Naive thymus-derived CD4-positive, alpha-beta T cell (primary cell): Measurements from ENCODE around the gene SBK1. TPM values are rescaled to one million over a fixed set of nuclear protein-coding genes. Genes with fewer than 3 reads are reported as not detected.
"Not testable (repeated sequence)": the region's sequence is repeated elsewhere in the genome, so short reads cannot be mapped to it uniquely, and the experiment has no call there.

ENCODE experiments used
- ATAC-seq: fragments of 150-1000 bp; cut with Tn5 transposase; 2 replicates; pipeline ENCODE4 v1.10.0; 2021; ENCODE audit warnings: mild to moderate bottlenecking, moderate library complexity
- CTCF ChIA-PET: fragments of 350-600 bp; sonication (Branson Sonifier 250); formaldehyde crosslinking; loops from one replicate; lab custom pipeline; 2021; ENCODE audit warnings: antibody characterized with exemption; lab: Charles Lee
- POLR2A ChIA-PET: fragments of 350-600 bp; sonication (Branson Sonifier 250); formaldehyde crosslinking; loops from one replicate; lab custom pipeline; 2021; ENCODE audit warnings: antibody characterized with exemption, inconsistent platforms; lab: Charles Lee
- DNase-seq, 9 donors: peaks; one replicate each; pipeline versions ENCODE4 v3.0.0 to v3.0.0-alpha.2; 2020 to 2022; ENCODE audit warnings: mixed read lengths in 1 of 9
- H3K27ac ChIP-seq: one replicate; pipeline ENCODE4 v1.7.0; 2013; ENCODE audit warnings: mild to moderate bottlenecking, low read depth, low read length, moderate library complexity
- H3K27me3 ChIP-seq, 2 donors: one replicate each; pipeline ENCODE4 v1.7.0; 2013; ENCODE audit warnings: low read length in 2 of 2, mild to moderate bottlenecking in 2 of 2, moderate library complexity in 2 of 2; ENCODE audit not compliant: control insufficient read depth in 2 of 2, insufficient read depth in 2 of 2
- H3K36me3 ChIP-seq, 3 experiments: 1 replicate in 2 of 3; 2 replicates in 1 of 3; pipeline ENCODE4 v1.7.0; 2013; ENCODE audit warnings: low read length in 3 of 3, mild to moderate bottlenecking in 3 of 3, moderate library complexity in 1 of 3; ENCODE audit not compliant: insufficient read depth in 3 of 3, control insufficient read depth in 2 of 3
- H3K4me1 ChIP-seq, 2 donors: one replicate each; pipeline ENCODE4 v1.7.0; 2013; ENCODE audit warnings: low read length in 2 of 2, mild to moderate bottlenecking in 2 of 2, moderate library complexity in 1 of 2; ENCODE audit not compliant: control insufficient read depth in 2 of 2, insufficient read depth in 2 of 2
- H3K4me3 ChIP-seq: 2 replicates; pipeline ENCODE4 v1.7.0; 2013; ENCODE audit warnings: mild to moderate bottlenecking, low read length
- H3K9me3 ChIP-seq, 3 experiments: 1 replicate in 2 of 3; 2 replicates in 1 of 3; pipeline ENCODE4 v1.7.0; 2013; ENCODE audit warnings: low read length in 3 of 3; ENCODE audit not compliant: control insufficient read depth in 2 of 3
- H3K27ac Mint-ChIP-seq, 9 donors: one replicate each; pipeline ENCODE4 v1.8.0; 2020 to 2022; ENCODE audit warnings: mixed read lengths in 9 of 9, mild to moderate bottlenecking in 8 of 9, moderate library complexity in 5 of 9, inconsistent platforms in 2 of 9
- H3K27me3 Mint-ChIP-seq, 5 donors: one replicate each; pipeline ENCODE4 v1.8.0; 2021 to 2022; ENCODE audit warnings: mixed read lengths in 5 of 5, mild to moderate bottlenecking in 1 of 5
- H3K36me3 Mint-ChIP-seq, 5 donors: one replicate each; pipeline ENCODE4 v1.8.0; 2020 to 2022; ENCODE audit warnings: mixed read lengths in 5 of 5, mild to moderate bottlenecking in 3 of 5, inconsistent platforms in 1 of 5
- H3K4me1 Mint-ChIP-seq, 7 donors: one replicate each; pipeline ENCODE4 v1.8.0; 2020 to 2022; ENCODE audit warnings: mixed read lengths in 7 of 7, mild to moderate bottlenecking in 3 of 7, inconsistent platforms in 1 of 7
- H3K4me3 Mint-ChIP-seq, 10 donors: one replicate each; pipeline ENCODE4 v1.8.0; 2020 to 2022; ENCODE audit warnings: mild to moderate bottlenecking in 10 of 10, mixed read lengths in 10 of 10, moderate library complexity in 6 of 10, inconsistent platforms in 2 of 10
- H3K9me3 Mint-ChIP-seq, 11 donors: one replicate each; pipeline ENCODE4 v1.8.0; 2020 to 2022; ENCODE audit warnings: mixed read lengths in 11 of 11, mild to moderate bottlenecking in 4 of 11, inconsistent platforms in 1 of 11, moderate library complexity in 1 of 11
- intact Hi-C, 2 donors: fragments of 100-400 bp; cut with micrococcal nuclease; formaldehyde crosslinking; loops; one replicate each; pipeline ENCODE4 v1.15.1; 2023
- polyA plus RNA-seq, 2 donors: library from polyadenylated mRNA; unstranded; fragments of 300-500 nt; fragmentation: Illumina TruSeq; gene quantifications; one replicate each; pipeline ENCODE4 v1.2.3, GENCODE V29; 2021
- total RNA-seq, 6 experiments: library from RNA in 5 of 6; stranded (reverse) in 5 of 6; gene quantifications; 1 replicate in 5 of 6; 2 replicates in 1 of 6; pipeline ENCODE4 v1.2.3 and lab custom pipeline; 2021 to 2026

SBK1 gene
- total and polyA plus RNA-seq, 7 experiments from 2014 or later = 4.2 to 19.9 (median 16.5) TPM

DNA sequence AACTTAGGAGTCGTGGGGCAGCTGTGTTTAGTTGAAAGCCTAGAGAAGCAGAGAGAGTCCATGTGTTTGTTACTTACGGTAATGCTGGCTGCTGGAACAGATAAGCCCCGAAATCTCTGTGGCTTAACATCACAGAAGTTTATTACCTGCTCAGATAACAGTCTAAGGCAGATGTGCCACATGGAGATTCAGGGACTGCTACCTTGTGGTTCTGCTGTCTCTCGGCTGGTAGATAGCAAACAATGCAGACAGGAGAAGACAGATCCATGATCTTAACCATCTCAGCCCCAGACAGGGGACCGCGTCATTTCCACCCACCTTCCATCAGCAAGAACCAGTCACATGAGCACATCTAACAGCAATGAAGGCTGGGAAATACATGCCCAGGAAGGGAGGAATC lies 40.3 kb downstream of the SBK1 start:
- H3K4me3 ChIP-seq, H3K36me3 ChIP-seq, H3K4me1 Mint-ChIP-seq, H3K9me3 ChIP-seq, H3K4me3 Mint-ChIP-seq, H3K4me1 ChIP-seq, intact Hi-C loops, DNase-seq, CTCF ChIA-PET, H3K27me3 Mint-ChIP-seq, H3K9me3 Mint-ChIP-seq, H3K36me3 Mint-ChIP-seq, H3K27ac Mint-ChIP-seq, ATAC-seq, H3K27ac ChIP-seq, POLR2A ChIA-PET, H3K27me3 ChIP-seq: not testable (repeated sequence)

DNA sequence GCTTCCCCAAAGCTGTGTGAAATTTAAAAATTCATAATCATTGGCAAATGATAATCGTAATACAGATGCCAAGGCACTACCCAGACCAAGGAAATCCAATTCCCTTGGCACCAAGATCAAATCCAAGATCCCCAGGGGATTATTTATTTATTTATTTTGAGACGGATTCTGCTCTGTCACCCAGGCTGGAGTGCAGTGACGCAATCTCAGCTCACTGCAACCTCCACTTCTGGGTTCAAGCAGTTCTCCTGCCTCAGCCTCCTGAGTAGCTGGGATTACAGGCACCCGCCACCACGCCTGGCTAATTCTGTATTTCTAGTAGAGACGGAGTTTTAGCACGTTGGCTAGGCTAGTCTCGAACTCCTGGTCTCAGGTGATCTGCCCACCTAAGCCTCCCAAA lies 43.4 kb downstream of the SBK1 start:
- H3K36me3 Mint-ChIP-seq, H3K27ac ChIP-seq, H3K4me3 Mint-ChIP-seq, H3K4me1 ChIP-seq, intact Hi-C loops, H3K27me3 ChIP-seq, H3K36me3 ChIP-seq, H3K9me3 Mint-ChIP-seq, H3K27me3 Mint-ChIP-seq, H3K27ac Mint-ChIP-seq, DNase-seq, H3K4me3 ChIP-seq, H3K9me3 ChIP-seq, CTCF ChIA-PET, POLR2A ChIA-PET, ATAC-seq, H3K4me1 Mint-ChIP-seq: not testable (repeated sequence)

DNA sequence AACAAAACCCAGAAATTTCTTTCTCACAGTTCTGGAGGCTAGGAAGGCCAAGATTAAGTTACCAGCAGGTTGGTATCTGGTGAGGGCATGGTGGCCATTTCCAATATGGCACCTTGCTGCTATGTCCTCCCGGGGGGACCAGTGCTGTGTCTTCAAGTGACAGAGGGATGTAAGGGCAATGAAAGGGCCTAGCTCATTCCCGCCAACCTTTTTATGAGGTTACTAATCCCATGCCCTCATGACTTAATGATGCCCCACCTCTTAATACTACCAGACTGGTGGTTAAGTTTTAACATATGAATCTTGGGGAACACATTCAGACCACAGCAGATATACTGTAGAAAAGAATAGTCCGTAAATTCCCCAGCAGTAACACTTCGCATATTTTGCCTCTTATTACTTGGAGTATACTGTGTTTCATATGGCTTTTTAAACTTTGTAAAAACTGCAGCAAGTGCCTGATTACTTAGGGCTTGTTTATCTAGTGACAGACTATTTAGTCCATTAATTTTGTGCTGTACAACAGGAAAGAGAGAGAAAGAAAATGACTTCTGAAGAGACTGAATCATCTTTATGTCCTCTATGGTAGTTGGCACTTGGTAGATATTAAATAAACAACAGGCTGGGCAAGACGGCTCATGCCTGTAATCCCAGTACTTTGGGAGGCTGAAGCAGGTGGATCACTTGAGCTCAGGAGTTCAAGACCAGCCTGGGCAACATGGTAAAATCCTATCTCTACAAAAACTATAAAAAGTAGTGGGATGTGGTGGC lies 44.8 kb downstream of the SBK1 start:
- CTCF ChIA-PET, POLR2A ChIA-PET, DNase-seq, ATAC-seq, intact Hi-C loops, H3K9me3 Mint-ChIP-seq, H3K27ac ChIP-seq, H3K4me3 Mint-ChIP-seq, H3K4me1 ChIP-seq, H3K27me3 ChIP-seq, H3K9me3 ChIP-seq, H3K27ac Mint-ChIP-seq, H3K36me3 Mint-ChIP-seq, H3K4me3 ChIP-seq, H3K27me3 Mint-ChIP-seq, H3K36me3 ChIP-seq, H3K4me1 Mint-ChIP-seq: not testable (repeated sequence)

DNA sequence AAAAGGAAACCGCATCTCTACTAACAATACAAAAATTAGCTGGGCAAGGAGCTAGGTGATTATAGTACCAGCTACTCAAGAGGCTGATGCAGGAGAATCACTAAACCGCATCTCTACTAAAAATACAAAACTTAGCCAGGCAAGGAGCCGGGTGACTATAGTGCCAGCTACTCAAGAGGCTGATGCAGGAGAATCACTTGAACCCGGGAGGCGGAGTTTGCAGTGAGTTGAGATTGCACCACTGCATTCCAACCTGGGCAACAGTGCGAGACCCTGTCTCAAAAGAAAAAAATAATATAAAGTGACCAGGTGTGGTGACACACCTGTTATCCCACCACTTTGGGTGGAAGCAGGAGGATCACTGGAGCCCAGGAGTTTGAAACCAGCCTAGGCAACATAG lies 45.9 kb downstream of the SBK1 start:
- H3K27ac ChIP-seq, H3K4me3 Mint-ChIP-seq, H3K4me3 ChIP-seq, H3K4me1 Mint-ChIP-seq, intact Hi-C loops, CTCF ChIA-PET, H3K27me3 Mint-ChIP-seq, H3K36me3 ChIP-seq, H3K36me3 Mint-ChIP-seq, H3K27ac Mint-ChIP-seq, H3K27me3 ChIP-seq, H3K4me1 ChIP-seq, H3K9me3 Mint-ChIP-seq, H3K9me3 ChIP-seq, DNase-seq, POLR2A ChIA-PET, ATAC-seq: not testable (repeated sequence)

DNA sequence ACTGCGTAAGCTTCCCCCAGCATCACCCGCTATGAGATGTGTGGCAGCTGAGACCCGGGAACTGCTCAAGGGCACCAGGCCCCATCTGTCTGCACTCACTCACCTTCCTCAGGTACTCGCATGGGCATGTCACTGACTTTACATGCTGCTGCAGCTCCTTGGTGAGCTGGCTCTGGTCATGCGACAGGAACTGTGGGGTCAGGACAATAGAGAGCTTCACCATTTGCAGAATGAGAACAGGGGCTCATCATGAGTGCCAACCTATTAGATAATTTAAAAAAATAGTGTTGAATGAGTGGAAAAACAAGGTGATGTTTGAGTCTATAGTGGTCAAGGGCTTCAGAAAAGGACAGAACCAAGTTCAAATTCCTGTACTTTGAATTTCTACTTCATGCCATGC lies 70.3 kb downstream of the SBK1 start:
- H3K9me3 ChIP-seq, H3K36me3 Mint-ChIP-seq, intact Hi-C loops, H3K36me3 ChIP-seq, H3K27me3 Mint-ChIP-seq, H3K4me1 ChIP-seq, H3K9me3 Mint-ChIP-seq, ATAC-seq, DNase-seq, H3K27me3 ChIP-seq, H3K27ac Mint-ChIP-seq, H3K4me3 ChIP-seq, CTCF ChIA-PET, POLR2A ChIA-PET, H3K4me3 Mint-ChIP-seq, H3K4me1 Mint-ChIP-seq, H3K27ac ChIP-seq: not testable (repeated sequence)

DNA sequence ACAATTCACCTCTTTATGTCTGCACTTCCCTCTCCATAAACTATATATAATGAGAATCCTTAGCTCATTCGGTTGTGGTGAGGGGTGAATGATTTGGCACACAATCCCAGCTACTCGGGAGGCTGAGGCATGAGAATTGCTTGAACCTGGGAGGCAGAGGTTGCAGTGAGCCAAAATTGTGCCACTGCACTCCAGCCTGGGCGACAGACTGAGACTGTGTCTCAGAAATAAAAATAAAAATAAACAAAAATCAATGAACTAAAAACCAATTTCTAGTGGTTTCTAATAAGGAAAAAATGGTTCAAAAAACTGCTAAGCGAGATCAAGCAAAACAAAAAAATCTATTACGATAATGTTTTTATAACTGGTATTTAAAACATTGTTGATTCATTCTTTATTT lies 71.1 kb downstream of the SBK1 start, which contains the start of gene NPIPB6:
Gene NPIPB6, minus strand, starts transcription at position 101 of the 400 bp plus-strand sequence. CDS start 686 bp downstream, outside the sequence.
- H3K27me3 ChIP-seq, H3K4me1 ChIP-seq, H3K36me3 ChIP-seq, POLR2A ChIA-PET, H3K27ac ChIP-seq, H3K9me3 ChIP-seq, CTCF ChIA-PET, H3K4me3 Mint-ChIP-seq, H3K27ac Mint-ChIP-seq, intact Hi-C loops, H3K4me1 Mint-ChIP-seq, H3K36me3 Mint-ChIP-seq, DNase-seq, H3K4me3 ChIP-seq, H3K9me3 Mint-ChIP-seq, ATAC-seq, H3K27me3 Mint-ChIP-seq: not testable (repeated sequence)
